Muscle layer of colon (tissue), 2 donors: ENCODE measurements around the gene MAPK8IP3.

Source experiments
- H3K27ac ChIP-seq: one replicate; pipeline ENCODE4 v1.7.0; 2013; ENCODE audit warnings: low read depth, mild to moderate bottlenecking, low read length, moderate library complexity
- H3K27me3 ChIP-seq, 2 donors: one replicate each; pipeline ENCODE4 v1.7.0; 2013; ENCODE audit warnings: low read length in 2 of 2, mild to moderate bottlenecking in 2 of 2; ENCODE audit not compliant: insufficient read depth in 2 of 2, control insufficient read depth in 1 of 2
- H3K36me3 ChIP-seq: one replicate; pipeline ENCODE4 v1.7.0; 2013; ENCODE audit warnings: mild to moderate bottlenecking, low read length; ENCODE audit not compliant: insufficient read depth
- H3K4me1 ChIP-seq: one replicate; pipeline ENCODE4 v1.7.0; 2013; ENCODE audit warnings: mild to moderate bottlenecking, low read length; ENCODE audit not compliant: insufficient read depth
- H3K4me3 ChIP-seq, 2 donors: one replicate each; pipeline ENCODE4 v1.7.0; 2013; ENCODE audit warnings: low read length in 2 of 2, low read depth in 1 of 2, mild to moderate bottlenecking in 1 of 2, moderate library complexity in 1 of 2
- H3K9ac ChIP-seq: one replicate; pipeline ENCODE4 v1.7.0; 2013; ENCODE audit warnings: low read length
- H3K9me3 ChIP-seq: one replicate; pipeline ENCODE4 v1.7.0; 2013; ENCODE audit warnings: mild to moderate bottlenecking, low read length
- donor health status: abdominal sarcoma.
- donor health status: Adenocarcinoma of cecum.

MAPK8IP3 gene

GRCh38 chr16:1669698-1670097 is 36.3 kb upstream of the MAPK8IP3 start:
- H3K4me1 ChIP-seq, result no peaks in the 10 kb centered on the region
- no peaks in the 10 kb centered on the region for H3K27me3 ChIP-seq
- H3K36me3 ChIP-seq, result peaks cover 85% of the 10 kb centered on the region
- H3K9ac ChIP-seq, result no peak overlapping the region
- H3K4me3 ChIP-seq, result no peak overlapping the region
- H3K27ac ChIP-seq, result no peak overlapping the region
- H3K9me3 ChIP-seq, result no peaks in the 10 kb centered on the region

- no peaks in the 10 kb centered on the region for H3K4me1 ChIP-seq
- H3K27ac ChIP-seq, result no peak overlapping the region
- H3K4me3 ChIP-seq, result no peak overlapping the region
- H3K9ac ChIP-seq, result no peak overlapping the region
- H3K36me3 ChIP-seq, result peaks cover 85% of the 10 kb centered on the region
- no peaks in the 10 kb centered on the region for H3K9me3 ChIP-seq
- H3K27me3 ChIP-seq, result no peaks in the 10 kb centered on the region
These were observed 35.6 kb upstream of the MAPK8IP3 start for GRCh38 chr16:1670371-1670770.

DNA sequence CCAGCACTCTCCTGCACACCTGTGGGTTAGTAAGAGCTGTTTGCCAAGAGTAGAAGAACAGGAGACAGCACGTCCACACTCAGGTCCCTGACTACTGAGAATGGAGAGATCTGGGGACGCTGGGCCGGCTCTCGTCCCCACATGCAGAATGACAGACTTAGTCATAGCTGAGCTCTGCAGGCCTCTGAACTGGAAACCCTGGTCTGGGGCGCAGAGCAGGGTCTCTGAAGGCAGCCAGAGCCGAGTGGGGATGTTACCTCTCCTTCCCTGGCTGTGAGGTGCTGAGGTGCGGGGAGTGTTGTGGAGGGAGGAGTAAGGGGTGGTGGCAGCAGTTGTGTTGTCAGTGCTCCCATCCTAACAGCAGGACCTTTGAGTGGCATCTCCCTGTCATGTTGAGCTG is 35.1 kb upstream of the MAPK8IP3 start:
- no peak overlapping the region for H3K27ac ChIP-seq
- H3K4me1 ChIP-seq, result no peaks in the 10 kb centered on the region
- H3K4me3 ChIP-seq, result no peak overlapping the region
- peaks cover 82% of the 10 kb centered on the region for H3K36me3 ChIP-seq
- H3K9ac ChIP-seq, result no peak overlapping the region
- H3K27me3 ChIP-seq, result no peaks in the 10 kb centered on the region
- H3K9me3 ChIP-seq, result no peaks in the 10 kb centered on the region

DNA sequence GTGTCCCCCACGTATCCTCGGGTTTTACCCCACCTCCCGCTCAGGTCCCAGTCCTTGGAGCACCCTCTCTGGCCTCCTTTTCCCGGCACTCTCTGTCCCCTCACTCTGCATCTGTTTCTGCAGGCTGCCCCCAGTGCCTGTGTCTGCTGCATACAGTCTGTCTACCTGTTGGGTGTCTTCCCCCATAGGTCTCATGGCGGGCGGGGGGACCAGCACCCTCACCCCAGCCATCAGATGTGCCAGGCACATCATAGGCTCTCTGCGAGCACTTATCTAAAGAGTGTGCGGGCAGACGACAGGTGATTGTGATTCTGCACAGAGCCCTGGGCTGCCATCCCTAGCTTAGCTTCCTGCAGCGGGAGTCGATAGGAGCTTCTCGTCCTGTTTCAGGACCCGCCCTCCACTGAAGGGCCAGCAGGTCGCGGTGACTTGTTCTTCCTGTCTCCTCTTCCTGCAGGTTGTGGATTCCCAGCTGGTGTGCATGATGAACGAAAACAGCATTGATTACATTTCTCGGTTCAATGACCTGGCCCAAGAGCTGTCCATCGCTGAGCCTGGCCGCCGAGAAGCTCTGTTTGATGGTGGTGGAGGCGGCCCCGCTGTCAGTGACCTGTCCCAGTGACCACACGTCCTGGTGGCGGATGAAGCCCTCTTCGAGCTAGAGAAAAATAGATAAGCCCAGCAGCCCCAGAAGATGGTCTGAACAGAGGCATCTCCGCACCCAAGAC is 32.4 kb upstream of the MAPK8IP3 start:
- Histone ChIP-seq H3K36me3 (peaks cover 55% of the 10 kb centered on the region), H3K4me3 (no peak overlapping the region), H3K27ac (no peak overlapping the region)

DNA sequence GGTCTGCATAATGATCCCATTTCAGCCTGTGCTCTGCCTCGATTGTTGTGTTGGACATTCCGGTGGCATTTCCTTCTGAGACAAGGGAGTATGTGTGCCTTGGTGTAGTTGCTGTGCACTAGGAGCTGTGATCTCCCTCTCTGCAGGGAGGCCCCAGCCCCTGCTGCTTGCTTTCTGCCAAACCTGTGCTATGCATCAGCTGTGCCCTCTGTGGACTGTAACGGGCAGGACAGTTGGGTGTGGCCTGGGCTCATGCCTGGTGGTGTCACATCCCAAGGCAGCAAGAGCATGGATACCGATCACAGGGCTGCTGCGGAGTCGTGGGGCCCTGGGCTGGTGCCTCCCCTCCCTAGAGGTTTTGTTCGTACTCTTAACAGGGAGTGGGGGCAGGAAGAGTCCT is 31.7 kb upstream of the MAPK8IP3 start:
- Histone ChIP-seq H3K9ac (no peak overlapping the region), H3K4me1 (peaks cover 7% of the 10 kb centered on the region), H3K9me3 (no peaks in the 10 kb centered on the region), H3K36me3 (peaks cover 48% of the 10 kb centered on the region), H3K27ac (no peak overlapping the region), H3K4me3 (no peak overlapping the region), H3K27me3 (no peaks in the 10 kb centered on the region)

More for the DNA sequence above, 32.4 kb upstream of the MAPK8IP3 start:
- Histone ChIP-seq H3K9ac (no peak overlapping the region), H3K4me1 (peaks cover under 1% of the 10 kb centered on the region), H3K27me3 (no peaks in the 10 kb centered on the region), H3K9me3 (no peaks in the 10 kb centered on the region)

GRCh38 chr16:1674751-1675664 is 31.0 kb upstream of the MAPK8IP3 start:
- Histone ChIP-seq H3K4me3 (no peak overlapping the region), H3K9ac (no peak overlapping the region), H3K4me1 (peaks cover 9% of the 10 kb centered on the region), H3K27ac (no peak overlapping the region), H3K36me3 (peaks cover 41% of the 10 kb centered on the region), H3K27me3 (no peaks in the 10 kb centered on the region), H3K9me3 (no peaks in the 10 kb centered on the region)

GRCh38 chr16:1676661-1677060 is 29.3 kb upstream of the MAPK8IP3 start:
- H3K27ac ChIP-seq, result no peak overlapping the region
- H3K4me1 ChIP-seq, result peaks cover 9% of the 10 kb centered on the region
- peaks cover 27% of the 10 kb centered on the region for H3K36me3 ChIP-seq
- no peak overlapping the region for H3K4me3 ChIP-seq
- H3K9ac ChIP-seq, result no peak overlapping the region
- H3K27me3 ChIP-seq, result no peaks in the 10 kb centered on the region
- no peaks in the 10 kb centered on the region for H3K9me3 ChIP-seq

DNA sequence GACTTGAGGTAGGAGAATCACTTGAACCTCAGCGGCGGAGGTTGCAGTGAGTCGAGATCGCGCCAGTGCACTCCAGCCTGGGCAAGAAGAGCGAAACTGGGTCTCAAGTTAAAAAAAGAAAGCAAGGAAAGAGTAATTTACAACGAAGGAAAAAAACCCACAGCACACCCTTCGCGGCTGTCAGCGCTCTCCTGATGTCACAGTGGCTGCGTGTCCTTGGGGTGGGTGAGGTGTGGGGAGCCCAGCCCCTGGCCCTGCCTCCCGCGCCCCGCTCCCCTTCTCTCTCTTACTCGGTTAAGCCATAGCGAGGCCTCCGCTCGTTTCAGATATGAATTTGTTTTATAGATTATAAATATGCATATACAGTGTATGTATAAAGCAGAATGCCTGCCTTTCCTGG is 28.7 kb upstream of the MAPK8IP3 start:
- peaks cover 9% of the 10 kb centered on the region for H3K4me1 ChIP-seq
- H3K9me3 ChIP-seq, result no peaks in the 10 kb centered on the region
- H3K27me3 ChIP-seq, result no peaks in the 10 kb centered on the region
- no peak overlapping the region for H3K27ac ChIP-seq
- no peak overlapping the region for H3K4me3 ChIP-seq
- H3K9ac ChIP-seq, result no peak overlapping the region
- peaks cover 21% of the 10 kb centered on the region for H3K36me3 ChIP-seq

DNA sequence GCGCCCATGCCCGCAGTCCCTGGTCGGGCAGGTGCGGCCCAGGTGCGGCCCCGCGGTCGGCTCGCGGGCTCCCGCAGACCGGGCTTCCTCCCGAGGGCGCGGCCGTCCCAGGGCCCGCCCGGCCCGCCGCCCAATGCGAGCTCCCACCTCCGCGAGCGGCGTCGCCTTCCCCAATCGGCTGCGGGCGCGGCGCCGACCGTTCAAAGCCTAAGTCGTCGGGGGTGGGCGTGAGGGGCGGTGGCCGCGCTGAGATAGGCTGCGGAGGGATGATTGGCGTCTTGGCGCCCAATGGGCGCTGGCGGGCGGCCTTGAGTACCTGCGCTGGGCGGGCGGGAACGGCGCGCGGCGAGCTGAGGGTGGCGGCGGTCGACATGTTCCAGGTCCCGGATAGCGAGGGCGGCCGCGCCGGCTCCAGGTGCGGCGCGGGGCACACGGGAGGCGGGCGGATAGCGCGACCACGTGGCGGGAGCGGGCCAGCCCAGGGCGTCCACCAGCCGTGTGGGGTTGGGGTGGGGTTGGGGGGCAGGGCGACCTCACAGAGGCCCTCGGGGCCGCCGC is 28.0 kb upstream of the MAPK8IP3 start, which contains the start of gene JPT2:
Gene JPT2 (plus strand): TSS at position 338 of the 558 bp plus-strand sequence. CDS start 34 bp downstream, at position 372.
- peaks cover 9% of the 10 kb centered on the region for H3K4me1 ChIP-seq
- H3K9me3 ChIP-seq, result no peaks in the 10 kb centered on the region
- H3K36me3 ChIP-seq, result peaks cover 21% of the 10 kb centered on the region
- H3K4me3 ChIP-seq, result peak within 1 kb of the TSS; percentile 61 to 89
- no peak within 1 kb of the TSS for H3K9ac ChIP-seq
- peak within 1 kb of the TSS; percentile 21 for H3K27ac ChIP-seq
- no peaks in the 10 kb centered on the region for H3K27me3 ChIP-seq

DNA sequence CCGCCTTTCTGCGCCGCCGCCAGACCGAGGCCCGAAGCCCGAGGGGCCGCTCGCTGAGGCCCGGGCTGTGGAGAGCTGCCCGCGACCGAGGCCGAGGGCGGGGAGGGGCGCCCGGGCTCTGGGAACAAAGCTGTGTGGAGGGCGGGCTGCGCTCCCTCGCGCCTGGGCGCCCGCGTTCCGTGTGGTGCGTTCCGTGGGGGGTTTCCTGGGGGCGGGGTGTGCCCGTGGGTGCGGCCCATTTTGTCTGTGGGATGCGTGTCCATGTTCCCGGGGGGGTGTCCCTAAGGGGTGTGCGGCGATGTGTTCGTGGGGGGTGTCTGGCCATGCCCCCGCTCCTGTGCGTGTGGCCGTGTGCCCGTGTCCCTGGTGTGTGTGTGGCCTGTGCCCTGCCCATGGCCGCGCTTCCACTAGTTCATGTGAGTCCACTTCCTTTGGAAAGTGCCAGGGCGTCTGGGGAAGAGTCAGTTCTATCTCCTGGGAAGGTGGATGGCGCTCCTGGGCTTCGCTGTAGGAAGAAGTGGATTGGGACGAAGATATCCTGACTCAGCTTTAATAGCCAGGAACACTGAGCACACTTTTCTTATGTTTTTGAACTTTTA is 27.4 kb upstream of the MAPK8IP3 start:
- peaks cover 9% of the 10 kb centered on the region for H3K4me1 ChIP-seq
- no peak overlapping the region for H3K9ac ChIP-seq
- peak overlapping the region; percentile 21 for H3K27ac ChIP-seq
- H3K36me3 ChIP-seq, result peaks cover 18% of the 10 kb centered on the region
- H3K27me3 ChIP-seq, result no peaks in the 10 kb centered on the region
- peak overlapping the region; percentile 61 to 89 for H3K4me3 ChIP-seq
- H3K9me3 ChIP-seq, result no peaks in the 10 kb centered on the region

- H3K4me1 ChIP-seq, result peaks cover 9% of the 10 kb centered on the region
- peaks cover 3% of the 10 kb centered on the region for H3K36me3 ChIP-seq
- H3K9me3 ChIP-seq, result no peaks in the 10 kb centered on the region
- H3K9ac ChIP-seq, result no peak overlapping the region
- H3K27ac ChIP-seq, result no peak overlapping the region
- no peaks in the 10 kb centered on the region for H3K27me3 ChIP-seq
- H3K4me3 ChIP-seq, result no peak overlapping the region
These were observed 25.6 kb upstream of the MAPK8IP3 start for GRCh38 chr16:1680361-1680760.
